Activated CD8-positive, alpha-beta T cell treated with anti-CD3 and anti-CD28 coated beads for 36 hours (primary cell): ENCODE data around the gene NALF2. TPM values are rescaled to one million over a fixed set of nuclear protein-coding genes. Genes with fewer than 3 reads are reported as not detected.

ENCODE experiments used
- ATAC-seq: fragments of 200-7000 bp; cut with Tn5 transposase; one replicate; pipeline ENCODE4 v1.10.0; 2021; ENCODE audit warnings: mild to moderate bottlenecking, moderate library complexity
- CTCF ChIA-PET: fragments of 350-600 bp; sonication (Branson Sonifier 250); formaldehyde crosslinking; loops from one replicate; lab custom pipeline; 2021; ENCODE audit warnings: antibody characterized with exemption; lab: Charles Lee
- POLR2A ChIA-PET: fragments of 350-600 bp; sonication (Branson Sonifier 250); formaldehyde crosslinking; loops from one replicate; lab custom pipeline; 2021; ENCODE audit warnings: antibody characterized with exemption; lab: Charles Lee
- DNase-seq: peaks from one replicate; pipeline ENCODE4 v3.0.0-alpha.2; 2020
- H3K27ac Mint-ChIP-seq: one replicate; pipeline ENCODE4 v1.8.0; 2021; ENCODE audit warnings: mild to moderate bottlenecking, mixed read lengths
- H3K27me3 Mint-ChIP-seq: one replicate; pipeline ENCODE4 v1.8.0; 2021; ENCODE audit warnings: mixed read lengths
- H3K36me3 Mint-ChIP-seq: one replicate; pipeline ENCODE4 v1.8.0; 2021; ENCODE audit warnings: low read depth, mixed read lengths
- H3K4me1 Mint-ChIP-seq: one replicate; pipeline ENCODE4 v1.8.0; 2021; ENCODE audit warnings: low read depth, mixed read lengths
- H3K4me3 Mint-ChIP-seq: one replicate; pipeline ENCODE4 v1.8.0; 2021; ENCODE audit warnings: mild to moderate bottlenecking, moderate library complexity, mixed read lengths
- H3K9me3 Mint-ChIP-seq: one replicate; pipeline ENCODE4 v1.8.0; 2021; ENCODE audit warnings: mixed read lengths
- CTCF ChIP-seq: fragments of 200-600 bp; IDR thresholded peaks from one replicate; pipeline ENCODE4 v1.8.0; 2022; ENCODE audit warnings: antibody characterized with exemption, mild to moderate bottlenecking
- intact Hi-C: fragments of 100-400 bp; cut with micrococcal nuclease; formaldehyde crosslinking; loops from one replicate; pipeline ENCODE4 v1.10.0; 2022
- total RNA-seq, 2 experiments: library from RNA; stranded (reverse); gene quantifications; one replicate each; pipeline ENCODE4 v1.2.3, GENCODE V29; 2021

Gene NALF2
- total RNA-seq, 2 experiments from 2014 or later: 0.13 to 0.18 TPM

- ChIA-PET POLR2A (no interaction called here), CTCF (no interaction called here)
- intact Hi-C loops: no loop called here
- no peak overlapping the region for H3K27ac Mint-ChIP-seq
- no peaks in the 10 kb centered on the region for H3K36me3 Mint-ChIP-seq
- ATAC-seq (no peak), DNase-seq (no peak)
- peaks cover 22% of the 10 kb centered on the region for H3K27me3 Mint-ChIP-seq
- H3K4me3 Mint-ChIP-seq: no peak overlapping the region
- no peak for TF ChIP-seq CTCF
- H3K9me3 Mint-ChIP-seq: no peaks in the 10 kb centered on the region
- peaks cover 2% of the 10 kb centered on the region for H3K4me1 Mint-ChIP-seq
These were observed 793 bp downstream of the NALF2 start for GRCh38 chrX:69504626-69505612.

- CTCF ChIA-PET: no interaction called here
- TF ChIP-seq CTCF: no peak
- intact Hi-C loops: no loop called here
- Mint-ChIP-seq H3K4me3 (peak overlapping the region; percentile 55), H3K9me3 (no peaks in the 10 kb centered on the region), H3K4me1 (peaks cover 2% of the 10 kb centered on the region), H3K27ac (no peak overlapping the region), H3K36me3 (no peaks in the 10 kb centered on the region), H3K27me3 (peaks cover 22% of the 10 kb centered on the region)
- ATAC-seq (no peak), DNase-seq (no peak)
- POLR2A ChIA-PET: no interaction called here
These were observed 1.9 kb downstream of the NALF2 start for GRCh38 chrX:69505772-69506616.

GRCh38 chrX:69506617-69507499, 2.7 kb downstream of the NALF2 start:
- no peak overlapping the region for H3K4me3 Mint-ChIP-seq
- ATAC-seq (no peak), DNase-seq (no peak)
- H3K27ac Mint-ChIP-seq: no peak overlapping the region
- CTCF ChIA-PET: no interaction called here
- no peaks in the 10 kb centered on the region for H3K36me3 Mint-ChIP-seq
- no peaks in the 10 kb centered on the region for H3K9me3 Mint-ChIP-seq
- H3K4me1 Mint-ChIP-seq: peaks cover 2% of the 10 kb centered on the region
- intact Hi-C loops: no loop called here
- peaks cover 24% of the 10 kb centered on the region for H3K27me3 Mint-ChIP-seq
- POLR2A ChIA-PET: no interaction called here
- TF ChIP-seq CTCF: no peak

GRCh38 chrX:69507500-69507789, 3.3 kb downstream of the NALF2 start:
- H3K4me1 Mint-ChIP-seq: peaks cover 2% of the 10 kb centered on the region
- no peak for ATAC-seq
- no peak for TF ChIP-seq CTCF
- H3K27me3 Mint-ChIP-seq: peaks cover 24% of the 10 kb centered on the region
- ChIA-PET CTCF (no interaction called here), POLR2A (no interaction called here)
- no peak for DNase-seq
- H3K4me3 Mint-ChIP-seq: no peak overlapping the region
- H3K9me3 Mint-ChIP-seq: no peaks in the 10 kb centered on the region
- H3K36me3 Mint-ChIP-seq: no peaks in the 10 kb centered on the region
- intact Hi-C loops: no loop called here
- H3K27ac Mint-ChIP-seq: no peak overlapping the region
